Mesenchymal stem cell (in vitro differentiated cells and primary cell): ENCODE results near the gene ELMO1.

ENCODE experiments used
- DNase-seq: peaks from one replicate; pipeline ENCODE4 v3.0.0-alpha.2; 2013
- H2AFZ ChIP-seq: one replicate; pipeline ENCODE4 v1.6.1; 2013; ENCODE audit warnings: low read depth, mild to moderate bottlenecking, control low read depth, inconsistent platforms, low read length, moderate library complexity
- H2AK5ac ChIP-seq: 2 replicates; pipeline ENCODE4 v1.6.1; 2013; ENCODE audit warnings: low read length, moderate library complexity, mild to moderate bottlenecking, inconsistent platforms; ENCODE audit not compliant: severe bottlenecking
- H2BK120ac ChIP-seq: one replicate; pipeline ENCODE4 v1.6.1; 2013; ENCODE audit warnings: low read depth, mild to moderate bottlenecking, inconsistent platforms, low read length, moderate library complexity
- H2BK12ac ChIP-seq, 2 experiments: one replicate each; pipeline ENCODE4 v1.6.1; 2013; ENCODE audit warnings: inconsistent platforms in 2 of 2, low read length in 2 of 2, mild to moderate bottlenecking in 2 of 2, moderate library complexity in 2 of 2, control low read depth in 1 of 2
- H2BK15ac ChIP-seq: one replicate; pipeline ENCODE4 v1.6.1; 2013; ENCODE audit warnings: mild to moderate bottlenecking, low read depth, inconsistent platforms; ENCODE audit not compliant: poor library complexity, severe bottlenecking
- H2BK5ac ChIP-seq: 2 replicates; pipeline ENCODE4 v1.6.1; 2013; ENCODE audit warnings: low read depth, mild to moderate bottlenecking, low read length, control low read depth, inconsistent platforms; ENCODE audit not compliant: poor library complexity, severe bottlenecking
- H3K14ac ChIP-seq, 2 experiments: one replicate each; pipeline ENCODE4 v1.6.1; 2013; ENCODE audit warnings: inconsistent platforms in 2 of 2, low read length in 2 of 2, control low read depth in 1 of 2, mild to moderate bottlenecking in 1 of 2, moderate library complexity in 1 of 2
- H3K18ac ChIP-seq, 2 experiments: one replicate each; pipeline ENCODE4 v1.6.1; 2013; ENCODE audit warnings: inconsistent platforms in 2 of 2, low read length in 2 of 2, control low read depth in 1 of 2, low read depth in 1 of 2, mild to moderate bottlenecking in 1 of 2
- H3K23ac ChIP-seq, 2 experiments: one replicate each; pipeline ENCODE4 v1.6.1; 2013; ENCODE audit warnings: inconsistent platforms in 2 of 2, low read length in 2 of 2, mild to moderate bottlenecking in 2 of 2, moderate library complexity in 2 of 2, control low read depth in 1 of 2
- H3K27ac ChIP-seq: 2 replicates; pipeline ENCODE4 v1.5.1; 2013; ENCODE audit warnings: mild to moderate bottlenecking, moderate library complexity, low read length, control low read depth, inconsistent platforms; ENCODE audit not compliant: poor library complexity, severe bottlenecking
- H3K27me3 ChIP-seq, 2 experiments: 2 replicates each; pipeline versions ENCODE4 v1.6.1 to v1.7.0; 2013; ENCODE audit warnings: low read length in 2 of 2, mild to moderate bottlenecking in 2 of 2, moderate library complexity in 2 of 2, control low read depth in 1 of 2, inconsistent platforms in 1 of 2; ENCODE audit not compliant: control insufficient read depth in 1 of 2, insufficient read depth in 1 of 2
- H3K36me3 ChIP-seq, 2 experiments: 2 replicates each; pipeline versions ENCODE4 v1.6.1 to v1.7.0; 2013; ENCODE audit warnings: low read length in 2 of 2, control low read depth in 1 of 2, inconsistent platforms in 1 of 2, low read depth in 1 of 2, mild to moderate bottlenecking in 1 of 2; ENCODE audit not compliant: insufficient read depth in 2 of 2, control insufficient read depth in 1 of 2
- H3K4ac ChIP-seq, 2 experiments: one replicate each; pipeline ENCODE4 v1.6.1; 2013; ENCODE audit warnings: inconsistent platforms in 2 of 2, low read length in 2 of 2, mild to moderate bottlenecking in 2 of 2, moderate library complexity in 2 of 2, control low read depth in 1 of 2, low read depth in 1 of 2
- H3K4me1 ChIP-seq: 2 replicates; pipeline ENCODE4 v1.6.1; 2013; ENCODE audit warnings: low read depth, low read length, control low read depth; ENCODE audit not compliant: control insufficient read depth, insufficient read depth
- H3K4me2 ChIP-seq: 2 replicates; pipeline ENCODE4 v1.6.1; 2013; ENCODE audit warnings: low read length, mild to moderate bottlenecking, inconsistent platforms; ENCODE audit not compliant: poor library complexity, severe bottlenecking
- H3K4me3 ChIP-seq, 2 experiments: 2 replicates each; pipeline versions ENCODE4 v1.5.1 to v1.7.0; 2013; ENCODE audit warnings: low read length in 2 of 2, mild to moderate bottlenecking in 2 of 2, control low read depth in 1 of 2, low read depth in 1 of 2; ENCODE audit not compliant: insufficient read depth in 1 of 2
- H3K79me1 ChIP-seq: replicated peaks from 2 replicates; pipeline ENCODE4 v1.6.1; 2013; ENCODE audit warnings: mild to moderate bottlenecking, control low read depth, low read length, inconsistent platforms; ENCODE audit not compliant: poor library complexity, severe bottlenecking
- H3K9ac ChIP-seq: 2 replicates; pipeline ENCODE4 v1.7.0; 2013; ENCODE audit warnings: mild to moderate bottlenecking, low read length, moderate library complexity
- H3K9me3 ChIP-seq: 2 replicates; pipeline ENCODE4 v1.7.0; 2013; ENCODE audit warnings: mild to moderate bottlenecking, low read length; ENCODE audit not compliant: control insufficient read depth
- H4K8ac ChIP-seq: one replicate; pipeline ENCODE4 v1.6.1; 2013; ENCODE audit warnings: inconsistent platforms, mild to moderate bottlenecking, low read length, moderate library complexity
- H4K91ac ChIP-seq: one replicate; pipeline ENCODE4 v1.6.1; 2013; ENCODE audit warnings: mild to moderate bottlenecking, low read length, inconsistent platforms
- WGBS: methylation state at CpG from one replicate; pipeline ENCODE4 v1.1.7; 2013; ENCODE audit warnings: mixed read lengths; 5-methylcytosine and 5-hydroxymethylcytosine counted together

The ELMO1 gene

DNA sequence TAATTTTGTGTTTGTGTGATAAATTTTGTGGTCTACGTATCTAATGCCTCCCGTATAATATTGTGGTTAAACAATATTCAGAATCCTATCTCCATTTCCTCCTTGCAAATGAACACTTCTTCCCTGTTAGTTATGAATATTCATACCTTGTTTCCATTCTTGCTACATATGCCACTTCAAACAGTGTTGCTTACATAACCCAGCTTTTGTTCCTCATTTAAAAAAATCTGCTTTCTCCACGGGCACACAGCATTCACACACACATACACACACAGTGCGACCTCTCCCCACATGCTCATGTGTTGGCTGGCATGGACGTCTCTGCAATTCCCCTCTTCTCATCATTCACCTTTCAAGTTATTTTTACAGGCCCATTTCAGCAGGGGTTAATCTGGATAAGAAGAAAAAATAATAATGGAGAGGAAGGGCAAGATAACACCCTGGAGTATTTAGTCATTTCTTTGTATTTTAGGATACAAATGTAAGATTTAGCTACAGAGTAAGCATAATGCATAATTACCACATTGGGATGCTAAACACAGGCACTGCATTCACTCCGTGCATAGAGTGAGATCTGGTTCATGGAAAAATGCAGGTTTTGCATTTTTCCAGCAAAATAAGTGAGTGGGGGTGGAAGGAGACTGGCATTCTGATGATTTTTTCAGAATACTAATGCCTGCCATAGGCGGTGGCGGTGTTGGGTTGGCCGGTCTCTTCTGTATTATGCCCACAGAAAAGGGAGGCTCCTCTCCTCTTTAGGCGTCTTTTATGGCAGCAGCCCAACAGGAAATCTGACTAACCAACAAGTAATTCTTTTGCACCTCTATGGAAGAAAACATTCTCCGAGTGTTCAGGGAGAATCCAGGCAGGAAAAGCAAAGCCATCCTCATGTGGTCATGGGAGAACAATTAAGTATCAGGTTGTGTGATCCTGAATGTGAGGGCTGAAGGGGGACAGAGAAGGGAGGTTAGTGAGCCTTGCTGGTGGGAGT lies 31.7 kb upstream of the ELMO1 start:
- no peaks in the 10 kb centered on the region for H3K36me3 ChIP-seq
- H3K9me3 ChIP-seq, result no peaks in the 10 kb centered on the region
- H3K4me2 ChIP-seq, result no peak overlapping the region
- H2BK120ac ChIP-seq, result no peak overlapping the region
- H2AFZ ChIP-seq, result no peak overlapping the region
- WGBS, result 73% methylated on average over 10 of the region's 11 CpGs
- no peaks in the 10 kb centered on the region for H3K27me3 ChIP-seq
- H3K14ac ChIP-seq, result no peak overlapping the region
- no peak for DNase-seq
- no peak overlapping the region for H3K23ac ChIP-seq
- no peak overlapping the region for H2BK12ac ChIP-seq
- no peak overlapping the region for H2BK15ac ChIP-seq
- no peaks in the 10 kb centered on the region for H3K4me1 ChIP-seq
- no peak overlapping the region for H3K9ac ChIP-seq
- H3K79me1 ChIP-seq, result no peaks in the 10 kb centered on the region
- no peak overlapping the region for H3K4ac ChIP-seq
- H4K8ac ChIP-seq, result no peak overlapping the region
- no peak overlapping the region for H4K91ac ChIP-seq
- no peak overlapping the region for H2AK5ac ChIP-seq
- no peak overlapping the region for H3K27ac ChIP-seq
- H2BK5ac ChIP-seq, result no peak overlapping the region
- H3K4me3 ChIP-seq, result no peak overlapping the region
- no peak overlapping the region for H3K18ac ChIP-seq

DNA sequence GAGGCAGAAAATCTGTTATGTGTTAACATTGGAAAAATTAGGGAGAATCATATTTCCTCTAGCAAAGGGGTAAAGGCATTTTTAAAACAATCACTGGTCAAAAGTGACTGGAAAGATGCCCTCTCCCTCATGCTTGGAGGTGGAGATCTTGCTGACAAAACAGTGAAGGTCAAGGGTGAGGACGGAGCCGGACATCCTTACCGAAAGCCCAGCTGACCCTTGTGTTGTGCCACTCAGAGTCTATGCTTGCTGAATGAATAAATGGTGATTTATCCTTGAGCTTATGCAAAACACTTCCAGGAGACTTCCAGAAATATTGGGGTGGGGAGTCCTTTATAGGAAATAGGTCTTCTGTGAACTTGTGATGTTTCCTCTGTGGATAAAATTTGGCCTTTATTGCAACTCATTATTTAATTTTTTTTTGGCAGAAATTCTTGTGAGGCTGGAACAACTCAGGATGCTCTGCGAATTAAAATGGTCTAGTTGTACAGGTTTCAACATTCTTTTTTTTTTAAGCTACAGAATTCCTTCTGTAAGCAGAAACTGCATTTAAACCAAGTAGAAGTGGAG lies 28.3 kb upstream of the ELMO1 start:
- Histone ChIP-seq H3K14ac (no peak overlapping the region), H3K18ac (no peak overlapping the region), H2AFZ (no peak overlapping the region), H2BK120ac (no peak overlapping the region), H2BK5ac (no peak overlapping the region), H4K91ac (no peak overlapping the region), H3K9ac (no peak overlapping the region), H2AK5ac (no peak overlapping the region), H3K27ac (no peak overlapping the region), H3K4ac (no peak overlapping the region), H2BK15ac (no peak overlapping the region), H3K27me3 (no peaks in the 10 kb centered on the region), H3K79me1 (no peaks in the 10 kb centered on the region), H2BK12ac (no peak overlapping the region), H3K23ac (no peak overlapping the region), H3K4me3 (no peak overlapping the region), H3K4me1 (no peaks in the 10 kb centered on the region), H4K8ac (no peak overlapping the region), H3K4me2 (no peak overlapping the region), H3K36me3 (no peaks in the 10 kb centered on the region), H3K9me3 (no peaks in the 10 kb centered on the region)
- WGBS, result 88% methylated on average over 3 of the region's 4 CpGs
- no peak for DNase-seq

DNA sequence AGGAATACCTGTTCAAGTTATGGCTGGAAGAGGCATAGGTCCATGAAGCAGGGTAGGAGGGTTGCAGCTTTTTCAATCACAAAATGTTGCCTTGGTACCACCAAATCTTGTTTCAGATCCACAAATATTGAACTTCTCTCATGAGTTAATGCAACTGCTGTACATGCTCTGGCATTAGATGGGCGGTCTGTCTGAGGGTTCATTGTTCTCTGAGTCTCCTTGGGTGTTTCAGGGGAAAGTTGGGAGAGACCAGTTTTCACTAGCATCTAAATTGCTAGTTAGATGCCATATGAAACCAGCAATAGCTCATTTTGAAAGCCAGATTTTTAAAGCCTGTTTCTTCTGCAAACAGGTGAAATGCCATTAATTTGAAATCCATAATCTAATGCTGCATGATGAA lies 27.8 kb upstream of the ELMO1 start:
- H2BK5ac ChIP-seq, result no peak overlapping the region
- no peaks in the 10 kb centered on the region for H3K4me1 ChIP-seq
- H4K91ac ChIP-seq, result no peak overlapping the region
- H3K27ac ChIP-seq, result no peak overlapping the region
- no peak overlapping the region for H3K9ac ChIP-seq
- no peak overlapping the region for H3K23ac ChIP-seq
- H2AK5ac ChIP-seq, result no peak overlapping the region
- H3K14ac ChIP-seq, result no peak overlapping the region
- H3K9me3 ChIP-seq, result no peaks in the 10 kb centered on the region
- no peak overlapping the region for H3K4me3 ChIP-seq
- no peaks in the 10 kb centered on the region for H3K36me3 ChIP-seq
- no peaks in the 10 kb centered on the region for H3K27me3 ChIP-seq
- DNase-seq, result no peak
- H3K4ac ChIP-seq, result no peak overlapping the region
- no peak overlapping the region for H3K18ac ChIP-seq
- H3K4me2 ChIP-seq, result no peak overlapping the region
- no peaks in the 10 kb centered on the region for H3K79me1 ChIP-seq
- no peak overlapping the region for H4K8ac ChIP-seq
- 14% methylated on average over 1 of the region's 1 CpG for WGBS
- no peak overlapping the region for H2BK120ac ChIP-seq
- H2AFZ ChIP-seq, result no peak overlapping the region
- H2BK12ac ChIP-seq, result no peak overlapping the region
- no peak overlapping the region for H2BK15ac ChIP-seq

DNA sequence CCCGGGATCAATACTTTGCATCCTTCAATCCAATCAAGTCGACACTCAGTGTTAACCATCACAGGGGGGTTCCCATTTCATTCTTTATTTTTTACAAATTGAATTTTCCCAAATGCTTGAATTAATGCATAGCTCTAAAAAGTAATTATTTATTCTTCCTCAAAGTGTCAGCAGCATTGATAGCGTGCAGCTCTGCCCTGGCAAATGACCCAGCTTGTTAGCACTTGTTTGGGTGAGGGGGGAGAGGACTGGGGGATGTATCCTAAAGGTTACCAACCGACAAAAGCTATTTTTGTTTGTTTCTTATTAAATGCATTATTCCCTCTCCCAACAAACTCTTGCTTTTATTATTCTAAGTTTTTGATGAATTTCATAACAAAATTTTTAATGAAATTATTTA lies 27.0 kb upstream of the ELMO1 start:
- H2AFZ ChIP-seq, result no peak overlapping the region
- H3K14ac ChIP-seq, result no peak overlapping the region
- H2BK120ac ChIP-seq, result no peak overlapping the region

More for the DNA sequence above, 27.0 kb upstream of the ELMO1 start:
- H2BK5ac ChIP-seq, result no peak overlapping the region
- no peak overlapping the region for H3K18ac ChIP-seq
- no peak overlapping the region for H4K8ac ChIP-seq
- H3K4me2 ChIP-seq, result no peak overlapping the region
- no peak overlapping the region for H2BK15ac ChIP-seq
- DNase-seq, result no peak
- no peaks in the 10 kb centered on the region for H3K27me3 ChIP-seq
- no peak overlapping the region for H2AK5ac ChIP-seq
- H3K4ac ChIP-seq, result no peak overlapping the region
- no peak overlapping the region for H3K27ac ChIP-seq
- no peak overlapping the region for H4K91ac ChIP-seq
- H3K9me3 ChIP-seq, result no peaks in the 10 kb centered on the region
- no peaks in the 10 kb centered on the region for H3K79me1 ChIP-seq
- no peak overlapping the region for H3K4me3 ChIP-seq
- WGBS, result 74% methylated on average over 2 of the region's 4 CpGs
- no peak overlapping the region for H3K9ac ChIP-seq
- H3K23ac ChIP-seq, result no peak overlapping the region
- H3K36me3 ChIP-seq, result no peaks in the 10 kb centered on the region
- H2BK12ac ChIP-seq, result no peak overlapping the region
- H3K4me1 ChIP-seq, result no peaks in the 10 kb centered on the region
